Nephron progenitor cell (in vitro differentiated cells): ENCODE data around the gene ZNHIT1.

Experiments used
- DNase-seq: peaks from one replicate; pipeline ENCODE4 v3.0.0; 2021
- H3K27ac Mint-ChIP-seq: 2 replicates; pipeline ENCODE4 v1.8.0; 2021; ENCODE audit warnings: mild to moderate bottlenecking, moderate library complexity, mixed read lengths
- H3K27me3 Mint-ChIP-seq: 2 replicates; pipeline ENCODE4 v1.8.0; 2021; ENCODE audit warnings: mild to moderate bottlenecking, low read depth, mixed read lengths; ENCODE audit not compliant: poor library complexity
- H3K36me3 Mint-ChIP-seq: 2 replicates; pipeline ENCODE4 v1.8.0; 2021; ENCODE audit warnings: low read depth, mixed read lengths
- H3K4me1 Mint-ChIP-seq: 2 replicates; pipeline ENCODE4 v1.8.0; 2021; ENCODE audit warnings: mixed read lengths
- H3K4me3 Mint-ChIP-seq: 2 replicates; pipeline ENCODE4 v1.8.0; 2021; ENCODE audit warnings: mild to moderate bottlenecking, moderate library complexity, mixed read lengths
- H3K9me3 Mint-ChIP-seq: 2 replicates; pipeline ENCODE4 v1.8.0; 2021; ENCODE audit warnings: mild to moderate bottlenecking, moderate library complexity, mixed read lengths
- TF ChIP-seq, protein P1 (sequence below): fragments of 200-600 bp; sonication (generic); IDR thresholded peaks from 2 replicates; pipeline ENCODE4 v1.5.0; 2021; ENCODE audit warnings: antibody characterized with exemption

The ZNHIT1 gene

DNA sequence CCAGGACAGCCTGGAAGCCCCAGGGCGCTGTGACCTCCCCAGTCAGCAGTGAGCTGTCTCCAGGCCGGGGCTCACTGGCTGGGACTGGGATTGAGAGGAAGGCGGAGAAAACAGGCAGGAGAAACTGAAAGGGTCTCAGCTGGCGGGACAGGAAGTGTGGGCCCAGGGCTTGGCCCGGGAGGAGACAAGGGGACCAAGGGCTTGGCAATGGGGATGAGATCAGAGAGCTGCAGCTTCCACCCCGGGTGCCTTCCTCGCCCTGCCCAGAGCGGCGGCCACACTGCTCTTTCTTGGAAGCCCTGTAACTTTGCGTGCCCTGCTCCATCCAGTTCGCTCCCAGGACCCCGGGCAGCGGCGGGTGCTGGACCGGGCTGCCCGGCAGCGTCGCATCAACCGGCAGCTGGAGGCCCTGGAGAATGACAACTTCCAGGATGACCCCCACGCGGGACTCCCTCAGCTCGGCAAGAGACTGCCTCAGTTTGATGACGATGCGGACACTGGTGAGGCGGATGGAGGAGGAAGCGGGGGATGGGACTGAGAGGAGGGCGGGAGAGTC lies 4.4 kb downstream of the ZNHIT1 start:
- DNase-seq = no peak
- Mint-ChIP-seq H3K4me1 (peaks cover 36% of the 10 kb centered on the region), H3K36me3 (peaks cover 40% of the 10 kb centered on the region), H3K27ac (peak overlapping the region; percentile 80), H3K9me3 (no peaks in the 10 kb centered on the region), H3K4me3 (no peak overlapping the region), H3K27me3 (peaks cover 3% of the 10 kb centered on the region)
- TF ChIP-seq, protein P1, sequence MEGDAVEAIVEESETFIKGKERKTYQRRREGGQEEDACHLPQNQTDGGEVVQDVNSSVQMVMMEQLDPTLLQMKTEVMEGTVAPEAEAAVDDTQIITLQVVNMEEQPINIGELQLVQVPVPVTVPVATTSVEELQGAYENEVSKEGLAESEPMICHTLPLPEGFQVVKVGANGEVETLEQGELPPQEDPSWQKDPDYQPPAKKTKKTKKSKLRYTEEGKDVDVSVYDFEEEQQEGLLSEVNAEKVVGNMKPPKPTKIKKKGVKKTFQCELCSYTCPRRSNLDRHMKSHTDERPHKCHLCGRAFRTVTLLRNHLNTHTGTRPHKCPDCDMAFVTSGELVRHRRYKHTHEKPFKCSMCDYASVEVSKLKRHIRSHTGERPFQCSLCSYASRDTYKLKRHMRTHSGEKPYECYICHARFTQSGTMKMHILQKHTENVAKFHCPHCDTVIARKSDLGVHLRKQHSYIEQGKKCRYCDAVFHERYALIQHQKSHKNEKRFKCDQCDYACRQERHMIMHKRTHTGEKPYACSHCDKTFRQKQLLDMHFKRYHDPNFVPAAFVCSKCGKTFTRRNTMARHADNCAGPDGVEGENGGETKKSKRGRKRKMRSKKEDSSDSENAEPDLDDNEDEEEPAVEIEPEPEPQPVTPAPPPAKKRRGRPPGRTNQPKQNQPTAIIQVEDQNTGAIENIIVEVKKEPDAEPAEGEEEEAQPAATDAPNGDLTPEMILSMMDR = no peak

DNA sequence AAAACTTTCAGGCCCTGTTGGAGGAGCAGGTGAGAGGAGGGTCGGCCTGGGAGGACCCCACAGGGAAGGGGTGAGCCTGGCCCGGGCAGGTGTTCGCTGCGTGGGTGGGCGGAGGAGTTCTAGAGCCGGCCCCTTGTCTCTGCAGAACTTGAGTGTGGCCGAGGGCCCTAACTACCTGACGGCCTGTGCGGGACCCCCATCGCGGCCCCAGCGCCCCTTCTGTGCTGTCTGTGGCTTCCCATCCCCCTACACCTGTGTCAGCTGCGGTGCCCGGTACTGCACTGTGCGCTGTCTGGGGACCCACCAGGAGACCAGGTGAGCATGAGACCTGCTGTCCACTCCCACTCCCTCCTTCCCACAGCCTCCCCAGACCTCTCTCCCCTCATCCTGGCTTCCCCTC lies 5.6 kb downstream of the ZNHIT1 start:
- no peak for DNase-seq
- Mint-ChIP-seq H3K4me1 (peaks cover 30% of the 10 kb centered on the region), H3K27ac (no peak overlapping the region), H3K9me3 (no peaks in the 10 kb centered on the region), H3K36me3 (peaks cover 43% of the 10 kb centered on the region), H3K27me3 (no peaks in the 10 kb centered on the region), H3K4me3 (no peak overlapping the region)
- TF ChIP-seq, protein P1 = no peak

DNA sequence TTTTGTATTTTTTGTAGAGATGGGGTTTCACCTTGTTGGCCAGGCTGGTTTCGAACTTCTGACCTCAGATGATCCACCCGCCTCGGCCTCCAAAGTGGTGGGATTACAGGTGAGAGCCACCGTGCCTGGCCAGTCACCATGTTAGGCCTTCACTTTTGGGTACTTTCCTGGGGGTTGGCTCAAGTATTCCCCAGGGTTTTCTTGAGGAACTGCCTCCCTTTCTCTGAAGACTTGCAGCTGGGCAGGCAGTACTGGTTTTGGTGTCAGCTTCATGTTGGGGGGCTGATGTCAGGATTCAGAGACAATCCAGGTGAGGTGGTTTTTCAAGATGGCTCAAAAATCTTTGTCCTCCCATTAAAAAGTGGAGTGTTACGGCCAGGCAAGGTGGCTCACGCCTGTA lies 7.7 kb downstream of the ZNHIT1 start:
- H3K27ac Mint-ChIP-seq = no peak overlapping the region
- H3K9me3 Mint-ChIP-seq = no peaks in the 10 kb centered on the region
- no peak for DNase-seq
- H3K4me3 Mint-ChIP-seq = no peak overlapping the region
- no peaks in the 10 kb centered on the region for H3K27me3 Mint-ChIP-seq
- H3K36me3 Mint-ChIP-seq = peaks cover 48% of the 10 kb centered on the region
- H3K4me1 Mint-ChIP-seq = peaks cover 19% of the 10 kb centered on the region
- TF ChIP-seq, protein P1 = no peak

DNA sequence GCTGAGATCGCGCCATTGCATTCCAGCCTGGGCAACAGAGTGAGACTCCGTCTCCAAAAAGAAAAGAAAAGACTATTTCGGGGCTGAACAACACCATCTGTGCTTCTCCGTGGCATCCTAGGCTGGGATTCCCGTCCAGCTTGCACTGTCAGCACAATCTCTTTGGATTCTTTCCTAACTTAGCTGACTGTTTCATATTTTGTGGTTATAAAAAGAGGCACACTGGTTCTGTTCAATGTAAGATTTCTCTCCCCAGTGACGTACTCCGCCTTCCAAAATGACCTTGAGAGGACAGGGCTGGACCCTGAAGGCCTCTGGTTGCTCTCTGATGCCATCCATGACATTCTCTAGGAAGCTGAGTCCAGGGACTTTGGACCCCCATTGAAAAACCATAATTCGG lies 8.8 kb downstream of the ZNHIT1 start:
- Mint-ChIP-seq H3K4me1 (peaks cover 21% of the 10 kb centered on the region), H3K9me3 (no peaks in the 10 kb centered on the region), H3K27me3 (peaks cover 2% of the 10 kb centered on the region), H3K27ac (no peak overlapping the region), H3K36me3 (peaks cover 46% of the 10 kb centered on the region), H3K4me3 (no peak overlapping the region)
- no peak for DNase-seq
- TF ChIP-seq, protein P1 = no peak

DNA sequence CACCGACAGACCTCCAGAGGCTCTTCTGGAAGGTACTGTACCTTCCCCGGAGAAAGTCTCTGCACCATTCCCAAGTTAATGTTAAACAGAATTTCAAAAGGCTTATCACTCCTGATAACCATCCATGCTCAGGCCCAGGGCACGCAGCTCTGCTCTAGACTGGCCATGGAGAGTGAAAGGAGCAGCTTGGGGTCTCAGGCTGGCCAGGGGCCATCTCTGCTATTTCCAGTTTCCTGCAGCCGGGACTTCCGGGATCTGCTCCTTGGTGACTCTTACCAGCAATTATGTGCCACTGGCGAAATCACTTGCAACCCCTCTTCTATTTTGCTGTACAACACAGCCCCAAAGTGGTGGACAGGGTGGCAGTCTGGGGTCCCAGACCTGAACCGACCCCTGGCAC lies 13.7 kb downstream of the ZNHIT1 start:
- peaks cover 11% of the 10 kb centered on the region for H3K27me3 Mint-ChIP-seq
- peaks cover 13% of the 10 kb centered on the region for H3K36me3 Mint-ChIP-seq
- peaks cover 25% of the 10 kb centered on the region for H3K4me1 Mint-ChIP-seq
- H3K27ac Mint-ChIP-seq = no peak overlapping the region
- DNase-seq = no peak
- TF ChIP-seq, protein P1 = no peak
- no peak overlapping the region for H3K4me3 Mint-ChIP-seq
- no peaks in the 10 kb centered on the region for H3K9me3 Mint-ChIP-seq

DNA sequence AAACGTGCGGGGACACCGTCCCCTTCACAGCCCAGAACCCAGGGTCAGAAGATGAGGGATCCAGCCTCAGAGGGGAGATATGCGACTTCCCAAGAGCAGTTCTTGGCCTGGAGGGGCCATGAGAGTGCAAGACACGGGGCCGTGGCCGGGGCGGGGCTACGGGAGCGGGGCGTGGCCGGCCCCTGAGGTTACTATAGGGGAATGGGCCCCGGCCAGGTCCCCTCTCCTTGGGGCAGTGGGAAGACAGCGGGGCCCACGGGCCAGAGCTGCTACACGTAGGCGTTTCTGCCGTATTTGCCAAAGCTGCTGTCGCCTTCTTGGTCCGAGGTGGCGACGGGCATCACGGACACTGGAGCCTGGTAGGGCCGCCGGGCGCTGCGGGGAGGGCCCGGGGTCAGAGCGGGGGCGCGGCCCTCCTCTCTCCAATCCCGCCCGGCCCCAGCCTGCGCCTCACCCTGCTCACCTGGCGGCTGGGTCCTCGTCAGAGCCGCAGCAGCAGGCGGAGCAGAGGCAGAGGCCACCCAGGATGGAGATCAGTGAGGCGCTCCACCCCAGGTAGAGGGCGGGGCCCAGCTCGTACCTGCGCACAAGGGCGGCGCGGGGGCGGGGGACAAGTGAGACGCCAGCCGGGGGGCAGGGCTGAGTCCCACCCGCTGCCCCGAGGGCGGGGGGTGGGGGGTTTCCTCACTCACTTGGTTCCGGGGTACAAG lies 14.3 kb downstream of the ZNHIT1 start:
- H3K9me3 Mint-ChIP-seq = no peaks in the 10 kb centered on the region
- TF ChIP-seq, protein P1 = no peak
- H3K4me3 Mint-ChIP-seq = peak overlapping the region; percentile 63
- no peak overlapping the region for H3K27ac Mint-ChIP-seq
- H3K27me3 Mint-ChIP-seq = peaks cover 11% of the 10 kb centered on the region
- H3K36me3 Mint-ChIP-seq = peaks cover 9% of the 10 kb centered on the region
- peaks cover 25% of the 10 kb centered on the region for H3K4me1 Mint-ChIP-seq
- DNase-seq = peak; percentile 70
